Pancreas (tissue), 10 donors: ENCODE results near the gene ELP1. TPM values are rescaled to one million over a fixed set of nuclear protein-coding genes. Genes with fewer than 3 reads are reported as not detected.
A peak's percentile ranks its signal among the peaks of the same experiment; 100 is the strongest.

ENCODE experiments used
- ATAC-seq, 4 donors: fragments of 200-7000 bp; cut with Tn5 transposase; one replicate each; pipeline versions ENCODE4 v1.8.0 to v1.9.1; 2020; ENCODE audit warnings: mild to moderate bottlenecking in 4 of 4, moderate library complexity in 4 of 4
- DNase-seq, 6 donors: peaks; one replicate each; pipeline ENCODE4 v3.0.0-alpha.2; 2020
- FAIRE-seq: peaks from 2 replicates; lab custom pipeline; 2012; peaks lifted over from hg19 to GRCh38; lab: Jason Lieb, UNC
- H3K27ac ChIP-seq, 4 donors: fragments of 200-600 bp; sonication (generic); 1 replicate in 3 of 4; 2 replicates in 1 of 4; pipeline versions ENCODE4 v1.5.0 to v1.8.0; 2020
- H3K27me3 ChIP-seq, 4 donors: fragments of 200-600 bp; one replicate each; pipeline ENCODE4 v1.8.0; 2021
- H3K36me3 ChIP-seq, 3 donors: fragments of 200-600 bp; sonication (generic) in 1 of 3; one replicate each; pipeline versions ENCODE4 v1.5.0 to v1.8.0; 2020 to 2021
- H3K4me1 ChIP-seq, 3 donors: fragments of 200-600 bp; one replicate each; pipeline ENCODE4 v1.8.0; 2021
- H3K4me3 ChIP-seq, 4 donors: fragments of 200-600 bp; sonication (generic) in 2 of 4; one replicate each; pipeline versions ENCODE4 v1.5.0 to v1.8.0; 2020 to 2021
- H3K9me3 ChIP-seq, 4 donors: fragments of 200-600 bp; one replicate each; pipeline ENCODE4 v1.8.0; 2021
- WGBS, 2 donors: extraction: QIAGEN DNeasy Blood & Tissue Kit; methylation state at CpG; one replicate each; pipeline ENCODE4 v1.1.7; 2013; 5-methylcytosine and 5-hydroxymethylcytosine counted together
- intact Hi-C, 3 donors: fragments of 100-400 bp; cut with DNase I; formaldehyde crosslinking; loops; one replicate each; pipeline versions ENCODE4 v1.11.1 to v1.14.2; 2022
- polyA plus RNA-seq, 2 donors: library from polyadenylated mRNA; stranded (reverse); fragments of 200-250 nt; gene quantifications; one replicate each; pipeline ENCODE4 v1.2.3, GENCODE V29; 2013
- total RNA-seq, 6 donors: library from RNA; stranded (reverse); fragmentation: NEBNext Ultra II Directional in 4 of 6; extraction: Animal tissue kit (Norgen Biotek cat#: 25700) in 4 of 6; gene quantifications; one replicate each; pipeline versions ENCODE4 v1.2.1 to v1.2.4, GENCODE V29; 2021 to 2023
- TF ChIP-seq, protein P1 (sequence below), 4 donors: fragments of 200-600 bp; sonication (generic) in 3 of 4; IDR thresholded peaks; one replicate each; pipeline versions ENCODE4 v1.5.0 to v1.8.0; 2021; ENCODE audit warnings: antibody characterized with exemption in 4 of 4
- donor health status: healthy with polysubstance abuse.
- donor health status: DM: no; HTN: no; CAD: no; lungs with moderate emphysema.
- donor health status: DM: no; HTN: no; CAD: no.
- donor health status: control.
- donor health status: control.
- donor health status: Bipolar disorder and iron deficiency.
- donor health status: DM: yes; HTN: yes; CAD: no.
- donor health status: DM: no; HTN: no; CAD: no.
- donor health status: DM: no; HTN: no; CAD: no.
- donor health status: DM: yes; HTN: yes; CAD: no.

The ELP1 gene
- total and polyA plus RNA-seq, 8 donors, result 6.9 to 19.2 (median 10.0) TPM

DNA sequence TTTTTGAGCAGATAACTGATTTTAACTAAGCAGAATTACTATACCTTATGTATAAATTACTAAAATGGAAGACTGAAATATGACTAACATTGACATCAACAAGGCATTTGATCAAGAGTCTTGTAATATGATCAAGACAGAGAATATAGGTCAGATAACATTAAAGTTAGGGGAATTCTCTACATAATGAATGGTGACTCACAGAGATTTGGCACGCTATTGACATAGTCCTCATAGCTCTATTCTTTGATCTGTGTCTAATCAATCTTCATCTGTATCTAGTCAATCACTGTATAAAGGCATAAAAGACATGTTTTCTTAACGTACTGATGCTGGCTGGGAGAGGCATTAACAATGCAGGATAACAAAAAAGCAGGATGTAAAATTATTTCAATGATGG lies 17.7 kb upstream of the ELP1 start:
- TF ChIP-seq, protein P1, sequence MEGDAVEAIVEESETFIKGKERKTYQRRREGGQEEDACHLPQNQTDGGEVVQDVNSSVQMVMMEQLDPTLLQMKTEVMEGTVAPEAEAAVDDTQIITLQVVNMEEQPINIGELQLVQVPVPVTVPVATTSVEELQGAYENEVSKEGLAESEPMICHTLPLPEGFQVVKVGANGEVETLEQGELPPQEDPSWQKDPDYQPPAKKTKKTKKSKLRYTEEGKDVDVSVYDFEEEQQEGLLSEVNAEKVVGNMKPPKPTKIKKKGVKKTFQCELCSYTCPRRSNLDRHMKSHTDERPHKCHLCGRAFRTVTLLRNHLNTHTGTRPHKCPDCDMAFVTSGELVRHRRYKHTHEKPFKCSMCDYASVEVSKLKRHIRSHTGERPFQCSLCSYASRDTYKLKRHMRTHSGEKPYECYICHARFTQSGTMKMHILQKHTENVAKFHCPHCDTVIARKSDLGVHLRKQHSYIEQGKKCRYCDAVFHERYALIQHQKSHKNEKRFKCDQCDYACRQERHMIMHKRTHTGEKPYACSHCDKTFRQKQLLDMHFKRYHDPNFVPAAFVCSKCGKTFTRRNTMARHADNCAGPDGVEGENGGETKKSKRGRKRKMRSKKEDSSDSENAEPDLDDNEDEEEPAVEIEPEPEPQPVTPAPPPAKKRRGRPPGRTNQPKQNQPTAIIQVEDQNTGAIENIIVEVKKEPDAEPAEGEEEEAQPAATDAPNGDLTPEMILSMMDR (IDR thresholded peaks at IDR 0.05), result no peak
- no peaks in the 10 kb centered on the region for H3K9me3 ChIP-seq
- H3K27me3 ChIP-seq, result no peaks in the 10 kb centered on the region
- DNase-seq, result no peak
- intact Hi-C loops, result no loop called here
- no peak overlapping the region for H3K4me3 ChIP-seq
- H3K36me3 ChIP-seq, result no peaks in the 10 kb centered on the region
- H3K4me1 ChIP-seq, result no peaks in the 10 kb centered on the region
- no peak for FAIRE-seq
- H3K27ac ChIP-seq, result no peak overlapping the region
- no peak for ATAC-seq
- 79% methylated on average over 2 of the region's 2 CpGs for WGBS, 2 donors

DNA sequence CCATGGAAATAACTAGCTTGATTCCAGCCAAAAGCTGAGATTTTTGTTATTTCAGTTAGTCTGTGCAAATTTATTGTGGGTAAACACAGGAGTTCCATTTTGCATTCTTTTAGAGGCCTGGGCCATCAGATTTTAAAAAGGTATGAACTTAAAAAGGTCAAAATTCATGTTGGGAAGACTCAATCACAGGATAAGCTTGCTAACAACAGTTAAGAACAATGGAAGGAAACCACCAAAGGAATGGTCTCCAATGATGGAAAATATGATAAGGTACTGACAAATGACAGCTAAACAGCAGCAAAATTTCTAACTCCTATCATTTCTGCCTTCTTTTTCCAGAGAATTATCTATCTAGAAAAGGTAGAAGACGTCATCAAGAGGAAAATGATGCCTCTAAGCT lies 16.2 kb upstream of the ELP1 start:
- Histone ChIP-seq H3K27me3 (no peaks in the 10 kb centered on the region), H3K4me3 (no peak overlapping the region), H3K9me3 (no peaks in the 10 kb centered on the region), H3K36me3 (no peaks in the 10 kb centered on the region), H3K4me1 (no peaks in the 10 kb centered on the region), H3K27ac (no peak overlapping the region)
- DNase-seq, result no peak
- intact Hi-C loops, result no loop called here
- TF ChIP-seq, protein P1 (IDR thresholded peaks at IDR 0.05), result no peak
- WGBS, 2 donors, result 65 to 69% methylated on average over 1 of the region's 1 CpG
- FAIRE-seq, result no peak
- ATAC-seq, result no peak

DNA sequence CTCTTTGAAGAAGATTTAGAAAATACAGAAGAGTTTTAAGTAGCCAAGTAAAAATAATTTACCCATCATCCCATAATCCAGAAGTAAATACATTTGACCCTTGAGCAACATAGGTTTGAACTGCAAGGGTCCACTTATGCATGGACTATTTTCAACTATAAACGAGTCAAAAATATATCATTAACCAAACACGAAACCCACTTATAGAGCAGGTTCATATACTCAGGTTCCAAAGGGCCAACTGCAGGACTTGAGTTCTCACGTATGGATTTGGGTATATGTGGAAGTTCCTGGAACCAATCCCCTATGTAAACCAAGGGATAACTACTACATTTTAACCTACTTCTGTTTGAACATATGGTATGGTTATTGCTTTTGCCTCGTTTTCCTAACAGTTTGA lies 6.1 kb upstream of the ELP1 start:
- no peak overlapping the region for H3K27ac ChIP-seq
- TF ChIP-seq, protein P1 (IDR thresholded peaks at IDR 0.05), result no peak
- no peaks in the 10 kb centered on the region for H3K27me3 ChIP-seq
- H3K36me3 ChIP-seq, result peaks cover 0 to 20% (median 3%) of the 10 kb centered on the region in 3 donors
- no peak for FAIRE-seq
- H3K4me3 ChIP-seq, result no peak overlapping the region
- H3K4me1 ChIP-seq, result peaks cover 0 to 7% (median 5%) of the 10 kb centered on the region in 3 donors
- no peak for DNase-seq
- ATAC-seq, result no peak
- no peaks in the 10 kb centered on the region for H3K9me3 ChIP-seq
- 73 to 78% methylated on average over 4 of the region's 4 CpGs for WGBS, 2 donors
- intact Hi-C loops, result no loop called here

DNA sequence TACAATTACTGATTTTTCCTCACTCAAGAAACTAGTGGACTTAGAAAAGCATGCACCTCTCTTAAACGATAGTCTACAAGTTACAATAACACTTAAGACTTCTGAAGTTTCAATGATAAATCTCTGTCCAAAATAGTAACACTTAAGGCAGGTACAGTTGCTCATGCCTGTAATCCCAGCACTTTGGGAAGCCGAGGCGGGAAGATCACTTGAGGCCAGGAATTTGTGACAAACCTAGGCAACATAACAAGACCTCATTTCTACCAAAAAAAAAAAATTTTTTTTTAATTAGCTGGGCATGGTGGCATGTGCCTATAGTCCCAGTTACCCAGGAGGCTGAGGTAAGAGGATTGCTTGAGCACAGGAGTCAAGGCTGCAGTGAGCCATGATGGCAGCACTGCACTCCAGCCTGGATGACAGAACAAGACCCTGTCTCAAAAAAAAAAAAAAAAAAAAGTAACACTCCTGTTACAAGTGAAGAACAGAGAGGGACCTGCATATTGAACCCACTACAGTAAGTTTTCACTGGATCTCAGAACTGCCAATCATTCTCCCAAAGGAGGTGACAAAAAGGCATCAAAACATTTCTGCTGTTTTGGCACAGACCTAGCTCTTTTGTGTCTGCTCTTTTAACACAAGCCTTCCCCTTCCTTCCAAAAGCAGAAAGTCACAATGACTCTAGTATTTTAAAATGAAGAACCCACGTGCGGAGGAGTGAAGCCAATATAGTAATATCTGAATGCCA lies 3.8 kb upstream of the ELP1 start:
- WGBS, 2 donors, result 91 to 92% methylated on average over 5 of the region's 5 CpGs
- Histone ChIP-seq H3K27ac (no peak overlapping the region), H3K27me3 (no peaks in the 10 kb centered on the region), H3K36me3 (peaks cover 0 to 20% (median 3%) of the 10 kb centered on the region in 3 donors), H3K9me3 (no peaks in the 10 kb centered on the region), H3K4me3 (no peak overlapping the region), H3K4me1 (peaks cover 3 to 12% (median 6%) of the 10 kb centered on the region in 3 donors)
- intact Hi-C loops, result no loop called here
- no peak for DNase-seq
- FAIRE-seq, result no peak
- no peak for ATAC-seq
- TF ChIP-seq, protein P1 (IDR thresholded peaks at IDR 0.05), result no peak

DNA sequence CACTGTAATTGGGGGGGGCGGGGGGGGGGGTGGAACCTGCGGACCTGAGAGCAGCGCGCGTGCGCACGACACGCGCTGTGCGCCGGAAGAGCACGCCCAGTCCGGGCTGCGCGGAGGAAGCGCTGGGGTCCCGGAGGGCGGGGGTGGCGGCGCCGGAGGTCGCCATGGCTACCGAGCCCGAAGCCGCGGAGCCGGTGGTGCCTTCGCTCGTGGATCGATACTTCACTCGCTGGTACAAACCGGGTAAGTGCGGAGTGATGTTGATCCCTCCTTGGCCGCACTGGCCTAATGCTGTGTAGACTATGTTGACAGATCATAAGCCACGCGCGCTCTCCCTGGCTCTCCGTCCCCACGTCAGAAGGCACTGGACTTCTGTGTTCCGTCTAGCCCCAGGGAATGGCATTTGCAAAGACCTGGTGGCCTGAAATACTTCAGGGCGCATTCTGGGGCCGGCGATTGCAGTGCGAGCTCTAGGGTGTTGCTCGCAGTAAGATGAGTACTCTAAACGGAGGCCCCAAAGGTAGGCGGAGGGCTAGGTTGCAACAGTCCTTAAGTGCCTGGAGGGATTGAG lies 484 bp upstream of the ELP1 start, which contains the start of gene ABITRAM:
Gene ABITRAM (plus strand): TSS at position 78 of the 571 bp plus-strand sequence. CDS start 87 bp downstream, at position 165.
- peak within 1 kb of the TSS; percentile 54 to 93 (median 88) for H3K4me3 ChIP-seq
- ATAC-seq (peak; percentile 89 to 94 (median 92)), FAIRE-seq (no peak), DNase-seq (peak; percentile 74 to 90 (median 84))
- H3K36me3 ChIP-seq, result peaks cover 0 to 3% (median 0%) of the 10 kb centered on the region in 3 donors
- H3K27ac ChIP-seq, result peak within 1 kb of the TSS; percentile 77 to 94 (median 91)
- peaks cover 6 to 18% (median 7%) of the 10 kb centered on the region in 3 donors for H3K4me1 ChIP-seq
- no peaks in the 10 kb centered on the region for H3K27me3 ChIP-seq
- WGBS, 2 donors, result 0% methylated on average over 46 to 47 of the region's 47 CpGs
- intact Hi-C loops, result no loop called here
- TF ChIP-seq, protein P1 (IDR thresholded peaks at IDR 0.05), result no peak
- H3K9me3 ChIP-seq, result no peaks in the 10 kb centered on the region
